ENCODE results near the gene ZNF473. TPM values are rescaled to one million over a fixed set of nuclear protein-coding genes. Genes with fewer than 3 reads are reported as not detected.

ZNF473 gene
- 5.9 and 6.4 TPM in 2 replicates for total RNA-seq
- polyA plus RNA-seq: 5.0 and 5.7 TPM in 2 replicates
- polyA plus RNA-seq (2012): 3.5 and 4.4 TPM in 2 replicates
- 5.0 and 17.2 TPM in 2 replicates for polyA minus RNA-seq (ENCODE audit: low replicate concordance)

- TF ChIP-seq EZH2 (IDR thresholded peaks at IDR 0.05; ENCODE audit: low read length, missing control alignments) (no peak), CTCF (conservative IDR thresholded peaks at IDR 0.05 in 1 of 2, IDR thresholded peaks at IDR 0.05 in 1 of 2; ENCODE audit: low read depth in 1 of 2, low read length in 2 of 2) (no peak)
- Histone ChIP-seq H3K9ac (ENCODE audit: insufficient read depth, low read length) (peak within 1 kb of the TSS; percentile 97), H2AFZ (ENCODE audit: low read length) (peak within 1 kb of the TSS; percentile 98), H3K79me2 (ENCODE audit: control insufficient read depth, insufficient read depth, low read length) (peaks cover 47% of the 10 kb centered on the region), H3K27ac (ENCODE audit: insufficient read depth, low read length) (peak within 1 kb of the TSS; percentile 100), H4K20me1 (ENCODE audit: control insufficient read depth, extremely low read depth, insufficient read depth, low read length) (no peaks in the 10 kb centered on the region), H3K36me3 (ENCODE audit: control insufficient read depth, insufficient read depth, low read length) (peaks cover 2% of the 10 kb centered on the region), H3K27me3 (ENCODE audit: control insufficient read depth, insufficient read depth, low read length) (no peaks in the 10 kb centered on the region), H3K4me1 (ENCODE audit: control insufficient read depth, extremely low read depth, insufficient read depth, low read length) (no peaks in the 10 kb centered on the region), H3K4me2 (ENCODE audit: extremely low read depth, insufficient read depth, low read length) (peak within 1 kb of the TSS; percentile 98), H3K4me3 (replicated peaks in 1 of 4; ENCODE audit: control extremely low read depth in 1 of 4, insufficient read depth in 1 of 4, low read depth in 3 of 4, low read length in 4 of 4) (peak within 1 kb of the TSS; percentile 91 to 92 (median 91)), H3K9me3 (ENCODE audit: control insufficient read depth, insufficient read depth, low read depth, low read length) (no peaks in the 10 kb centered on the region)
- peak; percentile 94 to 96 for DNase-seq (ENCODE audit: low read depth in 2 of 2)
Measured at GRCh38 chr19:50025794-50026549, at the start of gene ZNF473. Gene ZNF473, plus strand, starts transcription at chr19:50026005. Its CDS starts 5,078 bp downstream, at chr19:50031083.

GRCh38 chr19:49976496-49976895, 49.3 kb upstream of the ZNF473 start:
- DNase-seq (ENCODE audit: low read depth in 2 of 2): no peak
- Histone ChIP-seq H3K4me1 (ENCODE audit: control insufficient read depth, extremely low read depth, insufficient read depth, low read length) (no peaks in the 10 kb centered on the region), H2AFZ (ENCODE audit: low read length) (no peak overlapping the region), H3K27ac (ENCODE audit: insufficient read depth, low read length) (no peak overlapping the region), H3K27me3 (ENCODE audit: control insufficient read depth, insufficient read depth, low read length) (no peaks in the 10 kb centered on the region), H3K79me2 (ENCODE audit: control insufficient read depth, insufficient read depth, low read length) (no peaks in the 10 kb centered on the region), H3K4me2 (ENCODE audit: extremely low read depth, insufficient read depth, low read length) (no peak overlapping the region), H4K20me1 (ENCODE audit: control insufficient read depth, extremely low read depth, insufficient read depth, low read length) (no peaks in the 10 kb centered on the region), H3K9me3 (ENCODE audit: control insufficient read depth, insufficient read depth, low read depth, low read length) (no peaks in the 10 kb centered on the region), H3K36me3 (ENCODE audit: control insufficient read depth, insufficient read depth, low read length) (no peaks in the 10 kb centered on the region), H3K4me3 (replicated peaks in 1 of 4; ENCODE audit: control extremely low read depth in 1 of 4, insufficient read depth in 1 of 4, low read depth in 3 of 4, low read length in 4 of 4) (no peak overlapping the region), H3K9ac (ENCODE audit: insufficient read depth, low read length) (no peak overlapping the region)
- no peak for TF ChIP-seq CTCF (conservative IDR thresholded peaks at IDR 0.05 in 1 of 2, IDR thresholded peaks at IDR 0.05 in 1 of 2; ENCODE audit: low read depth in 1 of 2, low read length in 2 of 2)
- TF ChIP-seq EZH2 (IDR thresholded peaks at IDR 0.05; ENCODE audit: low read length, missing control alignments): no peak

- no peak overlapping the region for H2AFZ ChIP-seq (ENCODE audit: low read length)
- no peak overlapping the region for H3K4me2 ChIP-seq (ENCODE audit: extremely low read depth, insufficient read depth, low read length)
- no peak overlapping the region for H3K4me3 ChIP-seq (replicated peaks in 1 of 4; ENCODE audit: control extremely low read depth in 1 of 4, insufficient read depth in 1 of 4, low read depth in 3 of 4, low read length in 4 of 4)
- no peaks in the 10 kb centered on the region for H4K20me1 ChIP-seq (ENCODE audit: control insufficient read depth, extremely low read depth, insufficient read depth, low read length)
- H3K9me3 ChIP-seq (ENCODE audit: control insufficient read depth, insufficient read depth, low read depth, low read length): no peaks in the 10 kb centered on the region
- H3K4me1 ChIP-seq (ENCODE audit: control insufficient read depth, extremely low read depth, insufficient read depth, low read length): no peaks in the 10 kb centered on the region
- H3K79me2 ChIP-seq (ENCODE audit: control insufficient read depth, insufficient read depth, low read length): no peaks in the 10 kb centered on the region
- no peak overlapping the region for H3K9ac ChIP-seq (ENCODE audit: insufficient read depth, low read length)
- no peaks in the 10 kb centered on the region for H3K27me3 ChIP-seq (ENCODE audit: control insufficient read depth, insufficient read depth, low read length)
- no peak for TF ChIP-seq EZH2 (IDR thresholded peaks at IDR 0.05; ENCODE audit: low read length, missing control alignments)
- no peak for TF ChIP-seq CTCF (conservative IDR thresholded peaks at IDR 0.05 in 1 of 2, IDR thresholded peaks at IDR 0.05 in 1 of 2; ENCODE audit: low read depth in 1 of 2, low read length in 2 of 2)
- DNase-seq (ENCODE audit: low read depth in 2 of 2): no peak
- H3K36me3 ChIP-seq (ENCODE audit: control insufficient read depth, insufficient read depth, low read length): no peaks in the 10 kb centered on the region
- no peak overlapping the region for H3K27ac ChIP-seq (ENCODE audit: insufficient read depth, low read length)
Measured at GRCh38 chr19:49977076-49977475, 48.7 kb upstream of the ZNF473 start.
